Liver (tissue), 9 donors: Measurements from ENCODE around the gene NAPEPLD. TPM values are rescaled to one million over a fixed set of nuclear protein-coding genes. Genes with fewer than 3 reads are reported as not detected.

Source experiments
- DNase-seq: peaks from one replicate; pipeline ENCODE4 v3.0.0-alpha.2; 2017; ENCODE audit warnings: low spot score
- H3K27ac ChIP-seq, 2 donors: one replicate each; pipeline ENCODE4 v1.7.0; 2013; ENCODE audit warnings: inconsistent platforms in 2 of 2, low read length in 2 of 2, control low read depth in 1 of 2, low read depth in 1 of 2, mild to moderate bottlenecking in 1 of 2
- H3K27me3 ChIP-seq, 4 donors: one replicate each; pipeline versions ENCODE4 v1.6.1 to v1.7.0; 2013; ENCODE audit warnings: low read length in 3 of 4, inconsistent platforms in 1 of 4, mild to moderate bottlenecking in 1 of 4, moderate library complexity in 1 of 4; ENCODE audit not compliant: control insufficient read depth in 4 of 4, insufficient read depth in 4 of 4
- H3K36me3 ChIP-seq, 4 donors: one replicate each; pipeline versions ENCODE4 v1.6.1 to v1.7.0; 2013; ENCODE audit warnings: low read length in 3 of 4, mild to moderate bottlenecking in 3 of 4, low read depth in 1 of 4, moderate library complexity in 1 of 4; ENCODE audit not compliant: control insufficient read depth in 4 of 4, insufficient read depth in 3 of 4
- H3K4me1 ChIP-seq, 4 donors: one replicate each; pipeline versions ENCODE4 v1.6.1 to v1.7.0; 2013; ENCODE audit warnings: low read length in 3 of 4, mild to moderate bottlenecking in 3 of 4, moderate library complexity in 1 of 4; ENCODE audit not compliant: control insufficient read depth in 4 of 4, insufficient read depth in 4 of 4
- H3K4me3 ChIP-seq, 3 donors: one replicate each; pipeline versions ENCODE4 v1.6.1 to v1.7.0; 2013; ENCODE audit warnings: low read length in 3 of 3, control low read depth in 1 of 3, low read depth in 1 of 3, mild to moderate bottlenecking in 1 of 3
- H3K9ac ChIP-seq, 2 donors: one replicate each; pipeline ENCODE4 v1.7.0; 2013; ENCODE audit warnings: low read length in 2 of 2, mild to moderate bottlenecking in 2 of 2, moderate library complexity in 2 of 2, control low read depth in 1 of 2, low read depth in 1 of 2
- H3K9me3 ChIP-seq, 4 donors: one replicate each; pipeline versions ENCODE4 v1.6.1 to v1.7.0; 2013; ENCODE audit warnings: low read length in 3 of 4; ENCODE audit not compliant: control insufficient read depth in 4 of 4
- GABPA ChIP-seq, 2 donors: IDR thresholded peaks in 1 of 2; conservative IDR thresholded peaks in 1 of 2; 2 replicates each; pipeline ENCODE4 v1.6.1; 2016; ENCODE audit warnings: antibody characterized with exemption in 2 of 2, mild to moderate bottlenecking in 1 of 2, moderate library complexity in 1 of 2
- JUND ChIP-seq, 2 donors: IDR thresholded peaks; 2 replicates each; pipeline ENCODE4 v1.6.1; 2016; ENCODE audit warnings: antibody characterized with exemption in 2 of 2
- NR2F2 ChIP-seq: IDR thresholded peaks from 2 replicates; pipeline ENCODE4 v1.6.1; 2016; ENCODE audit warnings: antibody characterized with exemption
- RAD21 ChIP-seq, 2 donors: IDR thresholded peaks; 2 replicates each; pipeline ENCODE4 v1.6.1; 2016; ENCODE audit warnings: antibody characterized with exemption in 2 of 2, mild to moderate bottlenecking in 2 of 2
- RXRA ChIP-seq, 2 donors: IDR thresholded peaks; 2 replicates each; pipeline ENCODE4 v1.6.1; 2017 to 2018; ENCODE audit warnings: antibody characterized with exemption in 2 of 2, mild to moderate bottlenecking in 1 of 2
- SP1 ChIP-seq: IDR thresholded peaks from 2 replicates; pipeline ENCODE4 v1.6.1; 2018; ENCODE audit warnings: antibody characterized with exemption, mild to moderate bottlenecking
- TAF1 ChIP-seq: conservative IDR thresholded peaks from 2 replicates; pipeline ENCODE4 v1.6.1; 2016; ENCODE audit warnings: antibody characterized with exemption, mild to moderate bottlenecking
- WGBS: extraction: QIAGEN DNeasy Blood & Tissue Kit; methylation state at CpG from one replicate; pipeline ENCODE4 v1.1.7; 2013; 5-methylcytosine and 5-hydroxymethylcytosine counted together
- polyA plus RNA-seq, 2 donors: library from polyadenylated mRNA; stranded (reverse) in 1 of 2; unstranded in 1 of 2; fragments of 200-250 nt in 1 of 2; fragments of >200 nt in 1 of 2; fragmentation: Nextera tagmentation in 1 of 2; extraction: Ambion mirVana in 1 of 2; gene quantifications; one replicate each; pipeline versions ENCODE4 v1.2.1 to v1.2.3, GENCODE V29; 2013 to 2015
- total RNA-seq, 2 donors: library from RNA; depleted of rRNA; stranded (reverse); fragments of >200 nt; gene quantifications; one replicate each; pipeline ENCODE4 v1.2.3, GENCODE V29; 2014
- TF ChIP-seq, protein P1 (sequence below): IDR thresholded peaks from 2 replicates; pipeline ENCODE4 v1.6.1; 2016; ENCODE audit warnings: antibody characterized with exemption
- TF ChIP-seq, protein P2 (sequence below): fragments of 150-350 bp; IDR thresholded peaks from 2 replicates; pipeline ENCODE4 v1.5.1; 2017; ENCODE audit warnings: improper control_type of control experiment, low read depth, low read length; ENCODE audit not compliant: missing input control
- TF ChIP-seq, protein P3 (sequence below): IDR thresholded peaks from 2 replicates; pipeline ENCODE4 v1.6.1; 2016; ENCODE audit warnings: antibody characterized with exemption
- TF ChIP-seq, protein P4 (sequence below): IDR thresholded peaks from 2 replicates; pipeline ENCODE4 v1.6.1; 2016; ENCODE audit warnings: antibody characterized with exemption, mild to moderate bottlenecking
- donor health status: healthy.
- donor health status: healthy.
- donor health status: healthy.
- donor health status: healthy.
- donor health status: healthy.

The NAPEPLD gene
- total and polyA plus RNA-seq, 4 donors, result 4.4 to 31.9 (median 18.2) TPM

DNA sequence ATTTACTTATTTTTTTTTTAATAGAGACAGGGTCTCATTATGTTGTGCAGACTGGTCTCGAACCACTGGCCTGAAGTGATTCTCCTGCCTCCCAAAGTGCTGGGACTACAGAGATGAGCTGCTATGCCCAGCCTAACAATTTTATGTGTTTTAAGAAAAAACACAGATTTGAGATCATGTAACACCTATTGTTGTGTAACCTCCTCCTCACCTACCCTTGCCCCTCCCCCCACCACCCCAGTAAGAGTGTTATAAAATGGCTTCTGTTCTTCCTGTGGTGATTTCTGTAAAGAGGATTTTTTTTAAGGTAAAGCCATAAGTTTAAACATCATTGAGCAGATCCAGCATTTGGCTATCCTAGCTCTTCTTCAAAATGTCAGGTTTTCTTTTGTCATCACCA lies 66.4 kb downstream of the NAPEPLD start:
- no peak overlapping the region for H3K27ac ChIP-seq
- no peaks in the 10 kb centered on the region for H3K4me1 ChIP-seq
- H3K4me3 ChIP-seq, result no peak overlapping the region
- no peaks in the 10 kb centered on the region for H3K9me3 ChIP-seq
- 98% methylated on average over 1 of the region's 1 CpG for WGBS
- TF ChIP-seq, protein P1, sequence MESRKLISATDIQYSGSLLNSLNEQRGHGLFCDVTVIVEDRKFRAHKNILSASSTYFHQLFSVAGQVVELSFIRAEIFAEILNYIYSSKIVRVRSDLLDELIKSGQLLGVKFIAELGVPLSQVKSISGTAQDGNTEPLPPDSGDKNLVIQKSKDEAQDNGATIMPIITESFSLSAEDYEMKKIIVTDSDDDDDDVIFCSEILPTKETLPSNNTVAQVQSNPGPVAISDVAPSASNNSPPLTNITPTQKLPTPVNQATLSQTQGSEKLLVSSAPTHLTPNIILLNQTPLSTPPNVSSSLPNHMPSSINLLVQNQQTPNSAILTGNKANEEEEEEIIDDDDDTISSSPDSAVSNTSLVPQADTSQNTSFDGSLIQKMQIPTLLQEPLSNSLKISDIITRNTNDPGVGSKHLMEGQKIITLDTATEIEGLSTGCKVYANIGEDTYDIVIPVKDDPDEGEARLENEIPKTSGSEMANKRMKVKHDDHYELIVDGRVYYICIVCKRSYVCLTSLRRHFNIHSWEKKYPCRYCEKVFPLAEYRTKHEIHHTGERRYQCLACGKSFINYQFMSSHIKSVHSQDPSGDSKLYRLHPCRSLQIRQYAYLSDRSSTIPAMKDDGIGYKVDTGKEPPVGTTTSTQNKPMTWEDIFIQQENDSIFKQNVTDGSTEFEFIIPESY, result no peak
- TF ChIP-seq, protein P2, sequence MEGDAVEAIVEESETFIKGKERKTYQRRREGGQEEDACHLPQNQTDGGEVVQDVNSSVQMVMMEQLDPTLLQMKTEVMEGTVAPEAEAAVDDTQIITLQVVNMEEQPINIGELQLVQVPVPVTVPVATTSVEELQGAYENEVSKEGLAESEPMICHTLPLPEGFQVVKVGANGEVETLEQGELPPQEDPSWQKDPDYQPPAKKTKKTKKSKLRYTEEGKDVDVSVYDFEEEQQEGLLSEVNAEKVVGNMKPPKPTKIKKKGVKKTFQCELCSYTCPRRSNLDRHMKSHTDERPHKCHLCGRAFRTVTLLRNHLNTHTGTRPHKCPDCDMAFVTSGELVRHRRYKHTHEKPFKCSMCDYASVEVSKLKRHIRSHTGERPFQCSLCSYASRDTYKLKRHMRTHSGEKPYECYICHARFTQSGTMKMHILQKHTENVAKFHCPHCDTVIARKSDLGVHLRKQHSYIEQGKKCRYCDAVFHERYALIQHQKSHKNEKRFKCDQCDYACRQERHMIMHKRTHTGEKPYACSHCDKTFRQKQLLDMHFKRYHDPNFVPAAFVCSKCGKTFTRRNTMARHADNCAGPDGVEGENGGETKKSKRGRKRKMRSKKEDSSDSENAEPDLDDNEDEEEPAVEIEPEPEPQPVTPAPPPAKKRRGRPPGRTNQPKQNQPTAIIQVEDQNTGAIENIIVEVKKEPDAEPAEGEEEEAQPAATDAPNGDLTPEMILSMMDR, result no peak
- TF ChIP-seq SP1 (no peak), JUND (IDR thresholded peaks at IDR 0.05) (no peak), GABPA (IDR thresholded peaks at IDR 0.05 in 1 of 2, conservative IDR thresholded peaks at IDR 0.05 in 1 of 2) (no peak)
- TF ChIP-seq, protein P3, sequence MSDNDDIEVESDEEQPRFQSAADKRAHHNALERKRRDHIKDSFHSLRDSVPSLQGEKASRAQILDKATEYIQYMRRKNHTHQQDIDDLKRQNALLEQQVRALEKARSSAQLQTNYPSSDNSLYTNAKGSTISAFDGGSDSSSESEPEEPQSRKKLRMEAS, result no peak
- no peaks in the 10 kb centered on the region for H3K27me3 ChIP-seq
- peaks cover 5 to 24% (median 17%) of the 10 kb centered on the region in 4 donors for H3K36me3 ChIP-seq
- no peak for DNase-seq
- H3K9ac ChIP-seq, result no peak overlapping the region

GRCh38 chr7:103080923-103081322 lies 68.0 kb downstream of the NAPEPLD start:
- Histone ChIP-seq H3K27me3 (no peaks in the 10 kb centered on the region), H3K9ac (no peak overlapping the region), H3K36me3 (peaks cover 5 to 15% (median 9%) of the 10 kb centered on the region in 4 donors), H3K27ac (no peak overlapping the region), H3K4me1 (peaks cover 0 to 15% (median 9%) of the 10 kb centered on the region in 4 donors), H3K4me3 (no peak overlapping the region), H3K9me3 (no peaks in the 10 kb centered on the region)
- DNase-seq, result no peak
- TF ChIP-seq RXRA (IDR thresholded peaks at IDR 0.05) (no peak), TAF1 (no peak), NR2F2 (no peak), JUND (IDR thresholded peaks at IDR 0.05) (no peak), RAD21 (IDR thresholded peaks at IDR 0.05) (no peak)
- TF ChIP-seq, protein P3, result no peak
- TF ChIP-seq, protein P1, result no peak
- TF ChIP-seq, protein P4, sequence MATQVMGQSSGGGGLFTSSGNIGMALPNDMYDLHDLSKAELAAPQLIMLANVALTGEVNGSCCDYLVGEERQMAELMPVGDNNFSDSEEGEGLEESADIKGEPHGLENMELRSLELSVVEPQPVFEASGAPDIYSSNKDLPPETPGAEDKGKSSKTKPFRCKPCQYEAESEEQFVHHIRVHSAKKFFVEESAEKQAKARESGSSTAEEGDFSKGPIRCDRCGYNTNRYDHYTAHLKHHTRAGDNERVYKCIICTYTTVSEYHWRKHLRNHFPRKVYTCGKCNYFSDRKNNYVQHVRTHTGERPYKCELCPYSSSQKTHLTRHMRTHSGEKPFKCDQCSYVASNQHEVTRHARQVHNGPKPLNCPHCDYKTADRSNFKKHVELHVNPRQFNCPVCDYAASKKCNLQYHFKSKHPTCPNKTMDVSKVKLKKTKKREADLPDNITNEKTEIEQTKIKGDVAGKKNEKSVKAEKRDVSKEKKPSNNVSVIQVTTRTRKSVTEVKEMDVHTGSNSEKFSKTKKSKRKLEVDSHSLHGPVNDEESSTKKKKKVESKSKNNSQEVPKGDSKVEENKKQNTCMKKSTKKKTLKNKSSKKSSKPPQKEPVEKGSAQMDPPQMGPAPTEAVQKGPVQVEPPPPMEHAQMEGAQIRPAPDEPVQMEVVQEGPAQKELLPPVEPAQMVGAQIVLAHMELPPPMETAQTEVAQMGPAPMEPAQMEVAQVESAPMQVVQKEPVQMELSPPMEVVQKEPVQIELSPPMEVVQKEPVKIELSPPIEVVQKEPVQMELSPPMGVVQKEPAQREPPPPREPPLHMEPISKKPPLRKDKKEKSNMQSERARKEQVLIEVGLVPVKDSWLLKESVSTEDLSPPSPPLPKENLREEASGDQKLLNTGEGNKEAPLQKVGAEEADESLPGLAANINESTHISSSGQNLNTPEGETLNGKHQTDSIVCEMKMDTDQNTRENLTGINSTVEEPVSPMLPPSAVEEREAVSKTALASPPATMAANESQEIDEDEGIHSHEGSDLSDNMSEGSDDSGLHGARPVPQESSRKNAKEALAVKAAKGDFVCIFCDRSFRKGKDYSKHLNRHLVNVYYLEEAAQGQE, result no peak
- WGBS, result 97% methylated on average over 2 of the region's 2 CpGs
